ENCODE measurements around the gene PRR27. TPM values are rescaled to one million over a fixed set of nuclear protein-coding genes. Genes with fewer than 3 reads are reported as not detected.
"Not testable (repeated sequence)": the region's sequence is repeated elsewhere in the genome, so short reads cannot be mapped to it uniquely, and the experiment has no call there.

The PRR27 gene
- total and polyA plus RNA-seq, 4 donors: not detected

DNA sequence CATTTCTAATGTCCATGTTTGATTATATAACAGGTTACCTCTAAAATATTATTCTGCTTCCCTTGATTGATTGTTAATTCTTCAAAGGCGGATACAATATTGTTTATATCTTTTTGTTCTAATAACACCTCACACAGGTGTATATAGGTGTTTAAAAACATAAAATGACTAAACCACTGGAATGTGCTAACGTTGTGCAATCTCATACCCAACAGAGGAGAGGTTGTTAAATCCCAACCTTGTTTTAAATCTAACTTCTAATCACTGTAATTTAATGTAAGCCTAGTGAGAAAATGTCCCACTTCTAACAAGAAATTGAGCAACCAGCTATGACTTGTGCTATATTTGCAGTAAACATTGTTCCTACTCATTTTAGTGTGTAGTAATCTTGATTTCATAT lies 42.8 kb downstream of the PRR27 start:
- no peak for DNase-seq
- H3K27me3 ChIP-seq (ENCODE audit: control insufficient read depth in 3 of 3, insufficient read depth in 3 of 3, low read length in 2 of 3): no peaks in the 10 kb centered on the region
- no peak for ATAC-seq (ENCODE audit: insufficient read depth, low FRiP score)
- H3K36me3 ChIP-seq (ENCODE audit: control insufficient read depth in 4 of 4, insufficient read depth in 4 of 4, low read length in 4 of 4): no peaks in the 10 kb centered on the region
- no peaks in the 10 kb centered on the region for H3K9me3 ChIP-seq (ENCODE audit: control insufficient read depth in 4 of 4, insufficient read depth in 3 of 4, low read length in 3 of 4)
- H3K27ac ChIP-seq (ENCODE audit: low read depth in 1 of 2, low read length in 1 of 2): no peak overlapping the region
- H3K4me3 ChIP-seq: no peak overlapping the region
- H3K4me1 ChIP-seq (ENCODE audit: control insufficient read depth in 5 of 5, insufficient read depth in 5 of 5, low read length in 5 of 5): peaks cover 0 to 27% (median 0%) of the 10 kb centered on the region in 5 donors
- 56 to 75% methylated on average over 2 of the region's 2 CpGs for WGBS, 2 donors
- TF ChIP-seq, protein P1, sequence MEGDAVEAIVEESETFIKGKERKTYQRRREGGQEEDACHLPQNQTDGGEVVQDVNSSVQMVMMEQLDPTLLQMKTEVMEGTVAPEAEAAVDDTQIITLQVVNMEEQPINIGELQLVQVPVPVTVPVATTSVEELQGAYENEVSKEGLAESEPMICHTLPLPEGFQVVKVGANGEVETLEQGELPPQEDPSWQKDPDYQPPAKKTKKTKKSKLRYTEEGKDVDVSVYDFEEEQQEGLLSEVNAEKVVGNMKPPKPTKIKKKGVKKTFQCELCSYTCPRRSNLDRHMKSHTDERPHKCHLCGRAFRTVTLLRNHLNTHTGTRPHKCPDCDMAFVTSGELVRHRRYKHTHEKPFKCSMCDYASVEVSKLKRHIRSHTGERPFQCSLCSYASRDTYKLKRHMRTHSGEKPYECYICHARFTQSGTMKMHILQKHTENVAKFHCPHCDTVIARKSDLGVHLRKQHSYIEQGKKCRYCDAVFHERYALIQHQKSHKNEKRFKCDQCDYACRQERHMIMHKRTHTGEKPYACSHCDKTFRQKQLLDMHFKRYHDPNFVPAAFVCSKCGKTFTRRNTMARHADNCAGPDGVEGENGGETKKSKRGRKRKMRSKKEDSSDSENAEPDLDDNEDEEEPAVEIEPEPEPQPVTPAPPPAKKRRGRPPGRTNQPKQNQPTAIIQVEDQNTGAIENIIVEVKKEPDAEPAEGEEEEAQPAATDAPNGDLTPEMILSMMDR (IDR thresholded peaks at IDR 0.05; ENCODE audit: control extremely low read depth, extremely low read depth): no peak
- H3K9ac ChIP-seq (ENCODE audit: insufficient read depth in 1 of 2, low read length in 2 of 2): no peak overlapping the region

DNA sequence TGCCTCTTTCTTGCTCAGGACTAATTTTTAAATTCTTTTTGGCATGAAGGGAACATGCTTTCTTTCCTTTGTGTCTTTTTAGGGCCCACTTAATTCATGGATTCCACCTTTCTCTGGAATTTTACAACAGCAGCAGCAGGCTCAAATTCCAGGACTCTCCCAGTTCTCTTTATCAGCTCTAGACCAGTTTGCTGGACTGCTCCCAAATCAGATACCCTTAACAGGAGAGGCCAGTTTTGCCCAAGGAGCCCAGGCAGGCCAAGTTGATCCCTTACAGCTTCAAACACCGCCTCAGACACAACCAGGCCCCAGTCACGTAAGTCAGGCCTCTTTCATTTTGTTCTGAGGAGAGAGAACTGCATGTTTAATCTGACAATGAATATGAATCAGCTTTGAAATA lies 43.8 kb downstream of the PRR27 start:
- Histone ChIP-seq H3K4me3 (no peak overlapping the region), H3K36me3 (ENCODE audit: control insufficient read depth in 4 of 4, insufficient read depth in 4 of 4, low read length in 4 of 4) (no peaks in the 10 kb centered on the region), H3K9ac (ENCODE audit: insufficient read depth in 1 of 2, low read length in 2 of 2) (no peak overlapping the region), H3K4me1 (ENCODE audit: control insufficient read depth in 5 of 5, insufficient read depth in 5 of 5, low read length in 5 of 5) (peaks cover 0 to 17% (median 0%) of the 10 kb centered on the region in 5 donors), H3K27me3 (ENCODE audit: control insufficient read depth in 3 of 3, insufficient read depth in 3 of 3, low read length in 2 of 3) (no peaks in the 10 kb centered on the region), H3K27ac (ENCODE audit: low read depth in 1 of 2, low read length in 1 of 2) (peak overlapping the region in 1 of 2 donors; percentile 53), H3K9me3 (ENCODE audit: control insufficient read depth in 4 of 4, insufficient read depth in 3 of 4, low read length in 3 of 4) (no peaks in the 10 kb centered on the region)
- ATAC-seq (ENCODE audit: insufficient read depth, low FRiP score) (no peak), DNase-seq (peak; percentile 39 to 77 (median 40))
- WGBS, 2 donors: 45 to 76% methylated on average over 2 of the region's 2 CpGs
- TF ChIP-seq, protein P1 (IDR thresholded peaks at IDR 0.05; ENCODE audit: control extremely low read depth, extremely low read depth): no peak

DNA sequence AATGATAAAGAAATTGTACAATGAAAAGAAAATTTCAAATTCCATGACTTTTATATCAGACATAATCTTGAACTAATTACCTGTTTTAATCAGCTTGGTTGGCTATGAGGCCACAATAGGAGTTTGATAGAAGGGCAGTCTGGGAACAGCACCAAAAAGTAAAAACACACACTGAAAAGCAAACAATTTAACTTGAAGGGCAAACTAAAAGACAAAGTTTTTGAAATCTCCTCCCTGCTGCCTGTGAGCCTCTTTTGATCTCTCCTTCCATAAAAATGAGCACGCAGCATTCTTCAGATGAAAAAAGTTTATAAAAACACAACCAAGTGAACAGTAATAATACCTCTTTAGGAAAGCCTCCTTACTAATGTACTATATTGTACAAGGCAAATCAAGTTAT lies 49.6 kb downstream of the PRR27 start:
- no peak overlapping the region for H3K9ac ChIP-seq (ENCODE audit: insufficient read depth in 1 of 2, low read length in 2 of 2)
- H3K9me3 ChIP-seq (ENCODE audit: control insufficient read depth in 4 of 4, insufficient read depth in 3 of 4, low read length in 3 of 4): no peaks in the 10 kb centered on the region
- ATAC-seq (ENCODE audit: insufficient read depth, low FRiP score) (no peak), DNase-seq (peak in 1 of 3 donors; percentile 24)
- TF ChIP-seq, protein P1 (IDR thresholded peaks at IDR 0.05; ENCODE audit: control extremely low read depth, extremely low read depth): no peak
- peaks cover 0 to 7% (median 0%) of the 10 kb centered on the region in 5 donors for H3K4me1 ChIP-seq (ENCODE audit: control insufficient read depth in 5 of 5, insufficient read depth in 5 of 5, low read length in 5 of 5)
- no peaks in the 10 kb centered on the region for H3K27me3 ChIP-seq (ENCODE audit: control insufficient read depth in 3 of 3, insufficient read depth in 3 of 3, low read length in 2 of 3)
- 49 to 56% methylated on average over 1 of the region's 1 CpG for WGBS, 2 donors
- no peak overlapping the region for H3K27ac ChIP-seq (ENCODE audit: low read depth in 1 of 2, low read length in 1 of 2)
- no peaks in the 10 kb centered on the region for H3K36me3 ChIP-seq (ENCODE audit: control insufficient read depth in 4 of 4, insufficient read depth in 4 of 4, low read length in 4 of 4)
- H3K4me3 ChIP-seq: no peak overlapping the region

DNA sequence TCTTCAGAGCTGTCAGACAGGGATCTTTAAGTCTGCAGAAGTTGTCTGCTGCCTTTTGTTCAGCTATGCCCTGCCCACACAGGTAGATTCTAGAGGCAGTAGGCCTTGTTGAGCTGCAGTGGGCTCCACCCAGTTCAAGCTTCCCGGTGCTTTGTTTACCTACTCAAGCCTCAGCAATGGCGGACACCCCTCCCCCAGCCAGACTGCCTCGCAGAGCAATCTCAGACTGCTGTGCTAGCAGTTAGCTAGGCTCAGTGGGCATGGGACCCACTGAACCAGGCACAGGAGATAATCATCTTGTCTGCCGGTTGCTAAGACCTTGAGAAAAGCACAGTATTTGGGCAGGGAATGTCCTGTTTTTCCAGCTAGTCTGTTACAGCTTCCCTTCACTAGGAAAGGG lies 58.7 kb downstream of the PRR27 start:
- H3K9ac ChIP-seq (ENCODE audit: insufficient read depth in 1 of 2, low read length in 2 of 2); H3K27me3 ChIP-seq (ENCODE audit: control insufficient read depth in 3 of 3, insufficient read depth in 3 of 3, low read length in 2 of 3); H3K36me3 ChIP-seq (ENCODE audit: control insufficient read depth in 4 of 4, insufficient read depth in 4 of 4, low read length in 4 of 4); ATAC-seq (ENCODE audit: insufficient read depth, low FRiP score); DNase-seq; H3K4me3 ChIP-seq; H3K27ac ChIP-seq (ENCODE audit: low read depth in 1 of 2, low read length in 1 of 2); H3K9me3 ChIP-seq (ENCODE audit: control insufficient read depth in 4 of 4, insufficient read depth in 3 of 4, low read length in 3 of 4); H3K4me1 ChIP-seq (ENCODE audit: control insufficient read depth in 5 of 5, insufficient read depth in 5 of 5, low read length in 5 of 5): not testable (repeated sequence)
- WGBS, 2 donors: 68 to 90% methylated on average over 4 of the region's 4 CpGs

Other genes starting within 250 kb of the PRR27 start
- not detected for gene CSN1S1, start 223.2 kb upstream of the PRR27 start, total RNA-seq
- under 1 TPM in 1 of 2 donors, not detected in 1; 0.09 TPM for gene CSN1S1, start 223.2 kb upstream of the PRR27 start, polyA plus RNA-seq
- not detected for gene CSN2, start 188.5 kb upstream of the PRR27 start, total RNA-seq
- gene CSN2, start 188.5 kb upstream of the PRR27 start, polyA plus RNA-seq: not detected
- not detected for gene STATH, start 158.3 kb upstream of the PRR27 start, total RNA-seq
- not detected for gene STATH, start 158.3 kb upstream of the PRR27 start, polyA plus RNA-seq
- gene HTN3, start 125.8 kb upstream of the PRR27 start, total RNA-seq: not detected
- gene HTN3, start 125.8 kb upstream of the PRR27 start, polyA plus RNA-seq: not detected
- gene HTN1, start 103.8 kb upstream of the PRR27 start, total RNA-seq: not detected
- not detected for gene HTN1, start 103.8 kb upstream of the PRR27 start, polyA plus RNA-seq
- gene ODAM, start 41.5 kb downstream of the PRR27 start, total RNA-seq: 1 to 10 TPM; 2.4 to 8.8 TPM
- 1 to 10 TPM; 1.6 to 3.2 TPM for gene ODAM, start 41.5 kb downstream of the PRR27 start, polyA plus RNA-seq
- 1 to 10 TPM in 1 of 2 donors, not detected in 1; 6.0 TPM for gene FDCSP, start 71.9 kb downstream of the PRR27 start, total RNA-seq
- gene FDCSP, start 71.9 kb downstream of the PRR27 start, polyA plus RNA-seq: under 1 TPM in 1 of 2 donors, not detected in 1; 0.87 TPM
- gene CSN3, start 88.4 kb downstream of the PRR27 start, total RNA-seq: not detected
- gene CSN3, start 88.4 kb downstream of the PRR27 start, polyA plus RNA-seq: not detected
- not detected for gene CABS1, start 180.7 kb downstream of the PRR27 start, total RNA-seq
- not detected for gene CABS1, start 180.7 kb downstream of the PRR27 start, polyA plus RNA-seq
- not detected for gene SMR3A, start 206.5 kb downstream of the PRR27 start, total RNA-seq
- not detected for gene SMR3A, start 206.5 kb downstream of the PRR27 start, polyA plus RNA-seq
- gene SMR3B, start 228.9 kb downstream of the PRR27 start, total RNA-seq: not detected
- not detected for gene SMR3B, start 228.9 kb downstream of the PRR27 start, polyA plus RNA-seq
- not detected for gene OPRPN, start 243.7 kb downstream of the PRR27 start, total RNA-seq
- not detected for gene OPRPN, start 243.7 kb downstream of the PRR27 start, polyA plus RNA-seq